Activated CD4-positive, alpha-beta memory T cell treated with anti-CD3 and anti-CD28 coated beads for 36 hours (primary cell): ENCODE results near the gene TTLL3. TPM values are rescaled to one million over a fixed set of nuclear protein-coding genes. Genes with fewer than 3 reads are reported as not detected.

Source experiments
- CTCF ChIA-PET: fragments of 350-600 bp; sonication (Branson Sonifier 250); formaldehyde crosslinking; loops from one replicate; lab custom pipeline; 2021; ENCODE audit warnings: antibody characterized with exemption, inconsistent platforms; lab: Charles Lee
- POLR2A ChIA-PET: fragments of 350-600 bp; sonication (Branson Sonifier 250); formaldehyde crosslinking; loops from one replicate; lab custom pipeline; 2021; ENCODE audit warnings: antibody characterized with exemption; lab: Charles Lee
- DNase-seq: peaks from one replicate; pipeline ENCODE4 v3.0.0-alpha.2; 2020
- H3K27ac Mint-ChIP-seq: one replicate; pipeline ENCODE4 v1.8.0; 2021; ENCODE audit warnings: mixed read lengths
- H3K27me3 Mint-ChIP-seq: one replicate; pipeline ENCODE4 v1.8.0; 2021; ENCODE audit warnings: mixed read lengths
- H3K36me3 Mint-ChIP-seq: one replicate; pipeline ENCODE4 v1.8.0; 2021; ENCODE audit warnings: mixed read lengths
- H3K4me1 Mint-ChIP-seq: one replicate; pipeline ENCODE4 v1.8.0; 2021; ENCODE audit warnings: low read depth, mixed read lengths
- H3K4me3 Mint-ChIP-seq: one replicate; pipeline ENCODE4 v1.8.0; 2021; ENCODE audit warnings: mild to moderate bottlenecking, mixed read lengths
- H3K9me3 Mint-ChIP-seq: one replicate; pipeline ENCODE4 v1.8.0; 2021; ENCODE audit warnings: mixed read lengths
- intact Hi-C: fragments of 100-400 bp; cut with micrococcal nuclease; formaldehyde crosslinking; loops from one replicate; pipeline ENCODE4 v1.15.1; 2023
- total RNA-seq, 2 experiments: library from RNA; stranded (reverse); gene quantifications; one replicate each; pipeline ENCODE4 v1.2.3, GENCODE V29; 2021

Gene TTLL3
- total RNA-seq, 2 experiments from 2014 or later, result 49.6 to 49.7 TPM

GRCh38 chr3:9792405-9793160 is 17.5 kb upstream of the TTLL3 start, which contains the start of the genes ARPC4 and TADA3:
TSS of gene ARPC4 (plus strand) at chr3:9793082. CDS start at chr3:9793122, 40 bp downstream.
TSS of gene TADA3 (minus strand) at chr3:9792473. CDS start at chr3:9791466, 1,007 bp downstream.
- peak within 1 kb of the TSS; percentile 99 for H3K27ac Mint-ChIP-seq
- intact Hi-C loops, result loop anchor here (1.0 to 5.0 kb wide), 9 partner anchors 14 to 395 kb away; partner anchors contain the start of genes BRPF1, CRELD1, FANCD2 and MTMR14
- H3K27me3 Mint-ChIP-seq, result no peaks in the 10 kb centered on the region
- peaks cover 57% of the 10 kb centered on the region for H3K36me3 Mint-ChIP-seq
- ChIA-PET POLR2A (interaction anchor here (0.9 to 2.0 kb wide), 15 partner anchors 11 to 456 kb away, joined by 3 to 24 read pairs (median 5); partner anchors contain the start of genes BRPF1, CAMK1, OGG1 and SETD5), CTCF (interaction anchor here (0.7 to 1.5 kb wide), 14 partner anchors 10 to 393 kb away, joined by 3 to 14 read pairs (median 4); partner anchors contain the start of genes BRPF1, OGG1 and TTLL3)
- H3K9me3 Mint-ChIP-seq, result no peaks in the 10 kb centered on the region
- peaks cover 65% of the 10 kb centered on the region for H3K4me1 Mint-ChIP-seq
- peak; percentile 93 for DNase-seq
- peak within 1 kb of the TSS; percentile 99 for H3K4me3 Mint-ChIP-seq

GRCh38 chr3:9793161-9793781 is 16.8 kb upstream of the TTLL3 start:
- no peaks in the 10 kb centered on the region for H3K9me3 Mint-ChIP-seq
- H3K27ac Mint-ChIP-seq, result peak overlapping the region; percentile 99
- peak overlapping the region; percentile 99 for H3K4me3 Mint-ChIP-seq
- H3K4me1 Mint-ChIP-seq, result peaks cover 63% of the 10 kb centered on the region
- intact Hi-C loops, result loop anchor here (1.0 to 5.0 kb wide), 4 partner anchors 15 to 396 kb away; partner anchors contain the start of genes FANCD2, MTMR14 and SETD5
- ChIA-PET POLR2A (interaction anchor here (0.9 to 2.0 kb wide), 15 partner anchors 11 to 455 kb away, joined by 3 to 24 read pairs (median 5); partner anchors contain the start of genes BRPF1, CAMK1, OGG1 and SETD5), CTCF (interaction anchor here (0.7 to 1.5 kb wide), 15 partner anchors 11 to 393 kb away, joined by 3 to 14 read pairs (median 4); partner anchors contain the start of genes BRPF1, OGG1 and TTLL3)
- DNase-seq, result peak; percentile 57
- H3K36me3 Mint-ChIP-seq, result peaks cover 60% of the 10 kb centered on the region
- no peaks in the 10 kb centered on the region for H3K27me3 Mint-ChIP-seq

GRCh38 chr3:9794400-9794799 is 15.7 kb upstream of the TTLL3 start:
- intact Hi-C loops, result loop anchor here (5.0 kb wide), 2 partner anchors 233 to 397 kb away; partner anchors contain the start of genes FANCD2 and SETD5
- ChIA-PET CTCF (interaction anchor here (1.1 kb wide), 1 partner anchor 80 kb away, joined by 3 read pairs; no protein-coding TSS in a partner anchor), POLR2A (no interaction called here)
- no peaks in the 10 kb centered on the region for H3K27me3 Mint-ChIP-seq
- H3K36me3 Mint-ChIP-seq, result peaks cover 60% of the 10 kb centered on the region
- H3K27ac Mint-ChIP-seq, result peak overlapping the region; percentile 68
- peak overlapping the region; percentile 99 for H3K4me3 Mint-ChIP-seq
- no peaks in the 10 kb centered on the region for H3K9me3 Mint-ChIP-seq
- peaks cover 57% of the 10 kb centered on the region for H3K4me1 Mint-ChIP-seq
- DNase-seq, result no peak

GRCh38 chr3:9795207-9795606 is 14.9 kb upstream of the TTLL3 start:
- ChIA-PET CTCF (no interaction called here), POLR2A (interaction anchor here (0.5 to 0.9 kb wide), 3 partner anchors 15 to 256 kb away, joined by 3 to 4 read pairs (median 4); no protein-coding TSS in a partner anchor)

GRCh38 chr3:9797196-9797945 is 12.7 kb upstream of the TTLL3 start:
- Mint-ChIP-seq H3K27me3 (no peaks in the 10 kb centered on the region), H3K9me3 (no peaks in the 10 kb centered on the region), H3K27ac (peak overlapping the region; percentile 34), H3K4me3 (no peak overlapping the region), H3K36me3 (peaks cover 60% of the 10 kb centered on the region), H3K4me1 (peaks cover 32% of the 10 kb centered on the region)
- ChIA-PET CTCF (no interaction called here), POLR2A (interaction anchor here (1.4 kb wide), 1 partner anchor 8 kb away, joined by 12 read pairs; no protein-coding TSS in a partner anchor)
- intact Hi-C loops, result no loop called here
- DNase-seq, result no peak

More at GRCh38 chr3:9795207-9795606, 14.9 kb upstream of the TTLL3 start:
- intact Hi-C loops, result no loop called here
- Mint-ChIP-seq H3K4me1 (peaks cover 49% of the 10 kb centered on the region), H3K27ac (peak overlapping the region; percentile 68), H3K9me3 (no peaks in the 10 kb centered on the region), H3K4me3 (peak overlapping the region; percentile 48), H3K27me3 (no peaks in the 10 kb centered on the region), H3K36me3 (peaks cover 60% of the 10 kb centered on the region)
- no peak for DNase-seq

GRCh38 chr3:9800529-9800928 is 9.5 kb upstream of the TTLL3 start:
- Mint-ChIP-seq H3K27me3 (no peaks in the 10 kb centered on the region), H3K4me3 (no peak overlapping the region), H3K27ac (no peak overlapping the region), H3K36me3 (peaks cover 68% of the 10 kb centered on the region), H3K4me1 (peaks cover 19% of the 10 kb centered on the region), H3K9me3 (no peaks in the 10 kb centered on the region)
- no peak for DNase-seq
- ChIA-PET CTCF (no interaction called here), POLR2A (no interaction called here)
- intact Hi-C loops, result no loop called here

- DNase-seq, result no peak
- Mint-ChIP-seq H3K36me3 (peaks cover 61% of the 10 kb centered on the region), H3K27ac (peak overlapping the region; percentile 42), H3K9me3 (no peaks in the 10 kb centered on the region), H3K4me1 (peaks cover 20% of the 10 kb centered on the region), H3K4me3 (no peak overlapping the region), H3K27me3 (no peaks in the 10 kb centered on the region)
- intact Hi-C loops, result no loop called here
- CTCF ChIA-PET, result interaction anchor here (0.6 kb wide), 1 partner anchor 34 kb away, joined by 4 read pairs; no protein-coding TSS in a partner anchor
- POLR2A ChIA-PET, result interaction anchor here (1.4 kb wide), 1 partner anchor 11 kb away, joined by 4 read pairs; the partner anchor contains the start of genes ARPC4 and TADA3
These were observed 6.6 kb upstream of the TTLL3 start for GRCh38 chr3:9803494-9803893.

GRCh38 chr3:9804996-9805395 is 5.1 kb upstream of the TTLL3 start:
- POLR2A ChIA-PET, result interaction anchor here (1.2 to 1.6 kb wide), 2 partner anchors 8 to 141 kb away, joined by 3 to 12 read pairs; no protein-coding TSS in a partner anchor

GRCh38 chr3:9806137-9806536 is 3.9 kb upstream of the TTLL3 start:
- intact Hi-C loops, result loop anchor here (5.0 kb wide), 1 partner anchor 111 kb away; the partner anchor contains the start of gene IL17RC
- Mint-ChIP-seq H3K4me1 (peaks cover 34% of the 10 kb centered on the region), H3K36me3 (peaks cover 49% of the 10 kb centered on the region)

More at GRCh38 chr3:9804996-9805395, 5.1 kb upstream of the TTLL3 start:
- CTCF ChIA-PET, result no interaction called here
- Mint-ChIP-seq H3K4me1 (peaks cover 33% of the 10 kb centered on the region), H3K36me3 (peaks cover 54% of the 10 kb centered on the region), H3K27ac (no peak overlapping the region), H3K4me3 (no peak overlapping the region), H3K27me3 (no peaks in the 10 kb centered on the region), H3K9me3 (no peaks in the 10 kb centered on the region)
- no peak for DNase-seq
- intact Hi-C loops, result loop anchor here (5.0 kb wide), 1 partner anchor 112 kb away; the partner anchor contains the start of gene IL17RC

GRCh38 chr3:9806688-9807589 is 3.1 kb upstream of the TTLL3 start:
- H3K27ac Mint-ChIP-seq, result no peak overlapping the region
- intact Hi-C loops, result loop anchor here (5.0 kb wide), 1 partner anchor 110 kb away; the partner anchor contains the start of gene IL17RC
- POLR2A ChIA-PET, result interaction anchor here (1.0 to 1.6 kb wide), 2 partner anchors 14 to 16 kb away, joined by 4 to 5 read pairs; partner anchors contain the start of genes ARPC4 and TADA3

More at GRCh38 chr3:9806137-9806536, 3.9 kb upstream of the TTLL3 start:
- Mint-ChIP-seq H3K9me3 (no peaks in the 10 kb centered on the region), H3K4me3 (no peak overlapping the region), H3K27me3 (no peaks in the 10 kb centered on the region), H3K27ac (no peak overlapping the region)
- ChIA-PET POLR2A (interaction anchor here (1.0 to 1.6 kb wide), 2 partner anchors 10 to 56 kb away, joined by 3 to 12 read pairs; partner anchors contain the start of gene OGG1), CTCF (interaction anchor here (0.7 kb wide), 1 partner anchor 55 kb away, joined by 3 read pairs; no protein-coding TSS in a partner anchor)
- no peak for DNase-seq

More at GRCh38 chr3:9806688-9807589, 3.1 kb upstream of the TTLL3 start:
- DNase-seq, result no peak
- Mint-ChIP-seq H3K9me3 (no peaks in the 10 kb centered on the region), H3K4me1 (peaks cover 36% of the 10 kb centered on the region), H3K27me3 (no peaks in the 10 kb centered on the region), H3K36me3 (peaks cover 52% of the 10 kb centered on the region), H3K4me3 (no peak overlapping the region)
- CTCF ChIA-PET, result interaction anchor here (0.7 to 1.8 kb wide), 4 partner anchors 14 to 140 kb away, joined by 3 to 10 read pairs (median 4); partner anchors contain the start of genes ARPC4 and TADA3
